ENCODE measurements around the gene C2CD4A.

GRCh38 chr15:62090988-62091387 is 24.2 kb downstream of the C2CD4A start:
- no peak for TF ChIP-seq CTCF (IDR thresholded peaks at IDR 0.05; ENCODE audit: low read length)
- TF ChIP-seq EZH2 (optimal IDR thresholded peaks at IDR 0.05; ENCODE audit: low read depth, low read length) = no peak
- TF ChIP-seq EZH2phosphoT487 (IDR thresholded peaks at IDR 0.05; ENCODE audit: low read length) = no peak

All from MM.1S (cell line).